Heart left ventricle (tissue), 16 donors: ENCODE measurements around the gene EME1. TPM values are rescaled to one million over a fixed set of nuclear protein-coding genes. Genes with fewer than 3 reads are reported as not detected.

ENCODE experiments used
- ATAC-seq, 4 donors: fragments of 200-7000 bp; cut with Tn5 transposase; one replicate each; pipeline ENCODE4 v1.9.1; 2020 to 2022; ENCODE audit warnings: moderate library complexity in 4 of 4, mild to moderate bottlenecking in 3 of 4, moderate number of reproducible peaks in 1 of 4
- DNase-seq, 5 donors: peaks; one replicate each; pipeline ENCODE4 v3.0.0-alpha.2; 2020
- H3K27ac ChIP-seq, 12 donors: fragments of 200-600 bp; sonication (generic) in 4 of 12; one replicate each; pipeline versions ENCODE4 v1.5.0 to v1.8.0; 2016 to 2022; ENCODE audit warnings: mild to moderate bottlenecking in 2 of 12
- H3K27me3 ChIP-seq, 9 donors: fragments of 200-600 bp; sonication (generic) in 2 of 9; one replicate each; pipeline versions ENCODE4 v1.5.1 to v1.8.0; 2016 to 2022; ENCODE audit warnings: mild to moderate bottlenecking in 3 of 9
- H3K36me3 ChIP-seq, 9 donors: fragments of 200-600 bp; sonication (generic) in 2 of 9; one replicate each; pipeline versions ENCODE4 v1.5.0 to v1.8.0; 2018 to 2022; ENCODE audit warnings: mild to moderate bottlenecking in 2 of 9
- H3K4me1 ChIP-seq, 12 donors: fragments of 200-600 bp; sonication (generic) in 4 of 12; one replicate each; pipeline versions ENCODE4 v1.5.0 to v1.8.0; 2016 to 2022; ENCODE audit warnings: mild to moderate bottlenecking in 3 of 12
- H3K4me3 ChIP-seq, 12 donors: fragments of 200-600 bp; sonication (generic) in 4 of 12; one replicate each; pipeline versions ENCODE4 v1.5.0 to v1.8.0; 2017 to 2022; ENCODE audit warnings: mild to moderate bottlenecking in 9 of 12, moderate library complexity in 4 of 12
- H3K9me3 ChIP-seq, 12 donors: fragments of 200-600 bp; sonication (generic) in 4 of 12; one replicate each; pipeline versions ENCODE4 v1.5.0 to v1.8.0; 2016 to 2022; ENCODE audit warnings: mild to moderate bottlenecking in 1 of 12
- CTCF ChIP-seq, 12 donors: fragments of 200-600 bp; sonication (generic) in 4 of 12; IDR thresholded peaks; one replicate each; pipeline versions ENCODE4 v1.5.0 to v1.8.0; 2018 to 2022; ENCODE audit warnings: antibody characterized with exemption in 12 of 12, mild to moderate bottlenecking in 5 of 12
- POLR2A ChIP-seq, 2 donors: fragments of 450-650 bp; IDR thresholded peaks; one replicate each; pipeline ENCODE4 v1.6.1; 2017; ENCODE audit warnings: antibody characterized with exemption in 2 of 2, mild to moderate bottlenecking in 2 of 2, moderate library complexity in 2 of 2
- WGBS, 4 donors: extraction: QIAGEN DNeasy Blood & Tissue Kit in 2 of 4; methylation state at CpG; one replicate each; pipeline versions ENCODE4 v1.1.5 to v1.1.7; 2013 to 2018; 5-methylcytosine and 5-hydroxymethylcytosine counted together
- intact Hi-C, 10 donors: fragments of 100-400 bp; cut with DNase I; formaldehyde crosslinking; loops; one replicate each; pipeline versions ENCODE4 v1.11.1 to v1.14.2; 2022
- polyA plus RNA-seq, 2 donors: library from polyadenylated mRNA; stranded (reverse); fragments of 200-250 nt; gene quantifications; one replicate each; pipeline ENCODE4 v1.2.3, GENCODE V29; 2013
- total RNA-seq, 9 donors: library from RNA; depleted of rRNA in 2 of 9; stranded (reverse); fragments of >200 nt in 2 of 9; fragmentation: NEBNext Ultra II Directional in 3 of 9; extraction: Animal tissue kit (Norgen Biotek cat#: 25700) in 3 of 9; gene quantifications; one replicate each; pipeline versions ENCODE4 v1.1.0 to v1.2.4, GENCODE V29; 2016 to 2023
- donor health status: ischemic (EF 13 %, LVEDD 7.1; RV severe dilation, severe dysfunction).
- donor health status: healthy with polysubstance abuse.
- donor health status: DM: no; HTN: yes; CAD: no.
- donor health status: DM: no; HTN: no; CAD: no.
- donor health status: ischemic (EF 25% LVEDD 6.9; RV normal size, moderate dysfunction).
- donor health status: ischemic (EF 25% LVEDD 5.7; RV mildly dilated, moderate dysfunction).
- donor health status: healthy.
- donor health status: DM: yes; HTN: yes; CAD: no.
- donor health status: ischemic (EF 35%, LVEDD 5.7; RV mildly dilated, moderate dysfunction).
- donor health status: nonischemic (EF 11% LVEDD 7.7; RV severe dilation, severe dysfunction).
- donor health status: DM: yes; HTN: yes; CAD: no.
- donor health status: PGD.
- donor health status: ischemic (EF 29% LVEDD 5.4; RV normal size, mild dysfunction).
- donor health status: nonischemic (EF 23%, LVEDD 6.1; RV moderate dilation, normal function).

EME1 gene
- total and polyA plus RNA-seq, 11 donors, result 0.22 to 3.4 (median 0.72) TPM; not detected in 6

GRCh38 chr17:50393700-50394099 is 20.7 kb downstream of the EME1 start:
- intact Hi-C loops, result no loop called here
- no peak overlapping the region for H3K4me3 ChIP-seq
- no peak for DNase-seq
- no peak overlapping the region for H3K27ac ChIP-seq
- no peaks in the 10 kb centered on the region for H3K27me3 ChIP-seq
- TF ChIP-seq CTCF (IDR thresholded peaks at IDR 0.05), result no peak
- peaks cover 0 to 29% (median 20%) of the 10 kb centered on the region in 12 donors for H3K4me1 ChIP-seq
- no peaks in the 10 kb centered on the region for H3K9me3 ChIP-seq
- peaks cover 0 to 68% (median 60%) of the 10 kb centered on the region in 9 donors for H3K36me3 ChIP-seq
- WGBS, 4 donors, result 85 to 96% (median 94%) methylated on average over 5 of the region's 5 CpGs
- ATAC-seq, result no peak

GRCh38 chr17:50394711-50395110 is 21.7 kb downstream of the EME1 start:
- ATAC-seq, result no peak
- H3K36me3 ChIP-seq, result peaks cover 0 to 58% (median 50%) of the 10 kb centered on the region in 9 donors

GRCh38 chr17:50396261-50397110 is 23.5 kb downstream of the EME1 start:
- ATAC-seq, result peak in 3 of 4 donors; percentile 26 to 53 (median 31)

More at GRCh38 chr17:50394711-50395110, 21.7 kb downstream of the EME1 start:
- no peaks in the 10 kb centered on the region for H3K9me3 ChIP-seq
- TF ChIP-seq POLR2A (IDR thresholded peaks at IDR 0.05), result no peak
- WGBS, 4 donors, result 17 to 36% (median 27%) methylated on average over 3 of the region's 3 CpGs
- H3K4me1 ChIP-seq, result peaks cover 0 to 29% (median 20%) of the 10 kb centered on the region in 12 donors
- no peaks in the 10 kb centered on the region for H3K27me3 ChIP-seq
- H3K27ac ChIP-seq, result no peak overlapping the region
- DNase-seq, result no peak
- intact Hi-C loops, result loop anchor here in 1 of 10 donors (5.0 kb wide), 1 partner anchor 83 kb away; the partner anchor contains the start of gene RSAD1
- peak overlapping the region in 1 of 12 donors; percentile 99 for H3K4me3 ChIP-seq

More at GRCh38 chr17:50396261-50397110, 23.5 kb downstream of the EME1 start:
- WGBS, 4 donors, result 7 to 10% (median 9%) methylated on average over 29 to 30 of the region's 30 CpGs
- H3K27ac ChIP-seq, result peak overlapping the region in 11 of 12 donors; percentile 50 to 89 (median 81)
- peaks cover 0 to 40% (median 33%) of the 10 kb centered on the region in 9 donors for H3K36me3 ChIP-seq
- H3K27me3 ChIP-seq, result no peaks in the 10 kb centered on the region
- TF ChIP-seq CTCF (IDR thresholded peaks at IDR 0.05), result no peak
- TF ChIP-seq POLR2A (IDR thresholded peaks at IDR 0.05), result no peak
- intact Hi-C loops, result loop anchor here in 1 of 10 donors (5.0 kb wide), 1 partner anchor 81 kb away; the partner anchor contains the start of gene RSAD1
- peaks cover 0 to 29% (median 20%) of the 10 kb centered on the region in 12 donors for H3K4me1 ChIP-seq
- no peaks in the 10 kb centered on the region for H3K9me3 ChIP-seq
- DNase-seq, result peak in 2 of 5 donors; percentile 18 to 43
- peak overlapping the region; percentile 71 to 99 (median 86) for H3K4me3 ChIP-seq
